BLaER1 treated with 17β-estradiol and CSF1 and Interleukin-3, amounts not matched to agents 10 nM and 100 nM (cell line): ENCODE results near the gene FILIP1L.
A peak's percentile ranks its signal among the peaks of the same experiment; 100 is the strongest.

Experiments used
- H3K27ac ChIP-seq, 11 experiments: shearing (Covaris generic); formaldehyde crosslinking; 2 replicates each; pipeline ENCODE4 v1.8.1; 2022
- H3K27me3 ChIP-seq, 11 experiments: shearing (Covaris generic); formaldehyde crosslinking; 2 replicates each; pipeline ENCODE4 v1.8.1; 2022
- H3K36me3 ChIP-seq, 11 experiments: shearing (Covaris generic); formaldehyde crosslinking; 2 replicates each; pipeline ENCODE4 v1.8.1; 2022
- H3K4me1 ChIP-seq, 10 experiments: shearing (Covaris generic); formaldehyde crosslinking; 2 replicates each; pipeline ENCODE4 v1.8.1; 2022
- H3K4me2 ChIP-seq, 11 experiments: shearing (Covaris generic); formaldehyde crosslinking; 2 replicates each; pipeline ENCODE4 v1.8.1; 2022
- H3K4me3 ChIP-seq, 10 experiments: shearing (Covaris generic); formaldehyde crosslinking; 2 replicates each; pipeline ENCODE4 v1.8.1; 2022
- H3K9ac ChIP-seq, 11 experiments: shearing (Covaris generic); formaldehyde crosslinking; 2 replicates each; pipeline ENCODE4 v1.8.1; 2022
- H3K9me3 ChIP-seq, 11 experiments: shearing (Covaris generic); formaldehyde crosslinking; replicated peaks in 1 of 11; 2 replicates each; pipeline ENCODE4 v1.8.1; 2022
- H4K20me1 ChIP-seq, 11 experiments: shearing (Covaris generic); formaldehyde crosslinking; 2 replicates each; pipeline ENCODE4 v1.8.1; 2022
- Cebpa-rat ChIP-seq, 11 experiments: shearing (Covaris generic); IDR thresholded peaks; 2 replicates each; pipeline ENCODE4 v1.8.1; 2022

Gene FILIP1L

GRCh38 chr3:99970198-99970597 is 144.1 kb downstream of the FILIP1L start:
- H3K9me3 ChIP-seq, result no peaks in the 10 kb centered on the region
- peaks cover 0 to 31% (median 0%) of the 10 kb centered on the region in 10 experiments; a peak in 4 of 20 replicates for H3K4me1 ChIP-seq
- no peak overlapping the region for H3K4me2 ChIP-seq
- H3K27ac ChIP-seq, result no peak overlapping the region
- no peaks in the 10 kb centered on the region for H3K27me3 ChIP-seq
- H3K9ac ChIP-seq, result no peak overlapping the region
- peaks cover 0 to 35% (median 0%) of the 10 kb centered on the region in 11 experiments; a peak in 5 of 22 replicates for H4K20me1 ChIP-seq
- no peak overlapping the region for H3K4me3 ChIP-seq
- H3K36me3 ChIP-seq, result peaks cover 0 to 4% (median 0%) of the 10 kb centered on the region in 11 experiments; a peak in 2 of 22 replicates
- no peak for TF ChIP-seq Cebpa-rat (IDR thresholded peaks at IDR 0.05)

- peaks cover 0 to 4% (median 0%) of the 10 kb centered on the region in 11 experiments; a peak in 2 of 22 replicates for H3K36me3 ChIP-seq
- 0 out of 22 replicates have a peak overlapping the region, but pooled peaks of 1 of the 11 experiments have one; percentile 22 for H3K27ac ChIP-seq
- no peak overlapping the region for H3K4me3 ChIP-seq
- TF ChIP-seq Cebpa-rat (IDR thresholded peaks at IDR 0.05), result no peak
- peak overlapping the region in 2 of 11 experiments; percentile 8 to 26; a peak in 1 of 22 replicates for H3K4me2 ChIP-seq
- H3K9me3 ChIP-seq, result no peaks in the 10 kb centered on the region
- H3K4me1 ChIP-seq, result peaks cover 0 to 31% (median 0%) of the 10 kb centered on the region in 10 experiments; a peak in 4 of 20 replicates
- no peak overlapping the region for H3K9ac ChIP-seq
- H4K20me1 ChIP-seq, result peaks cover 0 to 35% (median 0%) of the 10 kb centered on the region in 11 experiments; a peak in 5 of 22 replicates
- H3K27me3 ChIP-seq, result no peaks in the 10 kb centered on the region
Observed at GRCh38 chr3:99969136-99969535, 145.2 kb downstream of the FILIP1L start.

- Histone ChIP-seq H3K4me1 (peaks cover 0 to 31% (median 0%) of the 10 kb centered on the region in 10 experiments; a peak in 4 of 20 replicates), H3K9me3 (no peaks in the 10 kb centered on the region), H3K9ac (no peak overlapping the region), H3K4me3 (no peak overlapping the region), H3K36me3 (peaks cover 0 to 4% (median 0%) of the 10 kb centered on the region in 11 experiments; a peak in 3 of 22 replicates), H3K27me3 (no peaks in the 10 kb centered on the region), H3K4me2 (no peak overlapping the region), H3K27ac (no peak overlapping the region), H4K20me1 (peaks cover 0 to 42% (median 0%) of the 10 kb centered on the region in 11 experiments; a peak in 5 of 22 replicates)
- TF ChIP-seq Cebpa-rat (IDR thresholded peaks at IDR 0.05), result no peak
Observed at GRCh38 chr3:99967796-99968195, 146.5 kb downstream of the FILIP1L start.

- H3K9me3 ChIP-seq, result no peaks in the 10 kb centered on the region
- peaks cover 0 to 31% (median 0%) of the 10 kb centered on the region in 10 experiments; a peak in 4 of 20 replicates for H3K4me1 ChIP-seq
- no peak overlapping the region for H3K27ac ChIP-seq
- peaks cover 0 to 4% (median 0%) of the 10 kb centered on the region in 11 experiments; a peak in 3 of 22 replicates for H3K36me3 ChIP-seq
- H3K27me3 ChIP-seq, result no peaks in the 10 kb centered on the region
- H4K20me1 ChIP-seq, result peaks cover 0 to 39% (median 0%) of the 10 kb centered on the region in 11 experiments; a peak in 4 of 22 replicates
- no peak overlapping the region for H3K4me3 ChIP-seq
- H3K4me2 ChIP-seq, result no peak overlapping the region
- H3K9ac ChIP-seq, result no peak overlapping the region
- no peak for TF ChIP-seq Cebpa-rat (IDR thresholded peaks at IDR 0.05)
Observed at GRCh38 chr3:99966662-99967416, 147.5 kb downstream of the FILIP1L start.

GRCh38 chr3:99965681-99966408 is 148.5 kb downstream of the FILIP1L start:
- Histone ChIP-seq H3K27ac (no peak overlapping the region), H3K36me3 (peaks cover 0 to 4% (median 0%) of the 10 kb centered on the region in 11 experiments; a peak in 3 of 22 replicates)

GRCh38 chr3:99965077-99965476 is 149.2 kb downstream of the FILIP1L start:
- no peak for TF ChIP-seq Cebpa-rat (IDR thresholded peaks at IDR 0.05)
- no peak overlapping the region for H3K4me2 ChIP-seq
- peaks cover 0 to 18% (median 0%) of the 10 kb centered on the region in 10 experiments; a peak in 4 of 20 replicates for H3K4me1 ChIP-seq
- no peak overlapping the region for H3K27ac ChIP-seq
- H3K9ac ChIP-seq, result no peak overlapping the region
- no peaks in the 10 kb centered on the region for H3K27me3 ChIP-seq
- H3K36me3 ChIP-seq, result peaks cover 0 to 4% (median 0%) of the 10 kb centered on the region in 11 experiments; a peak in 3 of 22 replicates
- no peak overlapping the region for H3K4me3 ChIP-seq
- peaks cover 0 to 44% (median 0%) of the 10 kb centered on the region in 11 experiments; a peak in 7 of 22 replicates for H4K20me1 ChIP-seq
- H3K9me3 ChIP-seq, result no peaks in the 10 kb centered on the region

More at GRCh38 chr3:99965681-99966408, 148.5 kb downstream of the FILIP1L start:
- Histone ChIP-seq H3K9ac (no peak overlapping the region), H3K4me3 (no peak overlapping the region), H3K27me3 (no peaks in the 10 kb centered on the region), H3K9me3 (no peaks in the 10 kb centered on the region), H4K20me1 (peaks cover 0 to 42% (median 0%) of the 10 kb centered on the region in 11 experiments; a peak in 6 of 22 replicates), H3K4me2 (no peak overlapping the region), H3K4me1 (peaks cover 0 to 22% (median 0%) of the 10 kb centered on the region in 10 experiments; a peak in 4 of 20 replicates)
- no peak for TF ChIP-seq Cebpa-rat (IDR thresholded peaks at IDR 0.05)

GRCh38 chr3:99962703-99963102 is 151.6 kb downstream of the FILIP1L start:
- 0 out of 20 replicates have a peak, but pooled peaks cover 0 to 5% (median 0%) of the 10 kb centered on the region in 10 experiments for H3K4me1 ChIP-seq
- no peak overlapping the region for H3K27ac ChIP-seq
- H3K4me3 ChIP-seq, result no peak overlapping the region
- TF ChIP-seq Cebpa-rat (IDR thresholded peaks at IDR 0.05), result no peak
- no peaks in the 10 kb centered on the region for H3K27me3 ChIP-seq
- no peak overlapping the region for H3K9ac ChIP-seq
- H4K20me1 ChIP-seq, result peaks cover 0 to 50% (median 0%) of the 10 kb centered on the region in 11 experiments; a peak in 7 of 22 replicates
- H3K36me3 ChIP-seq, result peaks cover 0 to 3% (median 0%) of the 10 kb centered on the region in 11 experiments; a peak in 2 of 22 replicates
- no peaks in the 10 kb centered on the region for H3K9me3 ChIP-seq
- H3K4me2 ChIP-seq, result no peak overlapping the region

GRCh38 chr3:99961756-99962515 is 152.4 kb downstream of the FILIP1L start:
- Histone ChIP-seq H3K9me3 (no peaks in the 10 kb centered on the region), H3K4me3 (no peak overlapping the region), H4K20me1 (peaks cover 0 to 51% (median 0%) of the 10 kb centered on the region in 11 experiments; a peak in 7 of 22 replicates), H3K4me2 (no peak overlapping the region), H3K27ac (no peak overlapping the region), H3K27me3 (no peaks in the 10 kb centered on the region), H3K36me3 (peaks cover 0 to 3% (median 0%) of the 10 kb centered on the region in 11 experiments; a peak in 1 of 22 replicates), H3K4me1 (0 out of 20 replicates have a peak, but pooled peaks cover 0 to 5% (median 0%) of the 10 kb centered on the region in 10 experiments), H3K9ac (no peak overlapping the region)
- no peak for TF ChIP-seq Cebpa-rat (IDR thresholded peaks at IDR 0.05)
